Neuronal stem cell (in vitro differentiated cells): ENCODE results near the gene MBLAC1.
A peak's percentile ranks its signal among the peaks of the same experiment; 100 is the strongest.

Experiments
- DNase-seq: peaks from one replicate; pipeline ENCODE4 v3.0.0-alpha.2; 2013; ENCODE audit warnings: low spot score
- H2AFZ ChIP-seq: one replicate; pipeline ENCODE4 v1.6.1; 2013; ENCODE audit warnings: mild to moderate bottlenecking, low read length, inconsistent platforms
- H2AK5ac ChIP-seq: 2 replicates; pipeline ENCODE4 v1.6.1; 2013; ENCODE audit warnings: low read depth, mild to moderate bottlenecking, inconsistent platforms, low read length, moderate library complexity, mixed read lengths
- H2BK120ac ChIP-seq: 2 replicates; pipeline ENCODE4 v1.6.1; 2013; ENCODE audit warnings: low read depth, mild to moderate bottlenecking, inconsistent platforms, low read length, moderate library complexity, mixed read lengths
- H2BK12ac ChIP-seq: one replicate; pipeline ENCODE4 v1.6.1; 2013; ENCODE audit warnings: low read length, inconsistent platforms
- H2BK15ac ChIP-seq: 2 replicates; pipeline ENCODE4 v1.6.1; 2013; ENCODE audit warnings: mild to moderate bottlenecking, low read length, inconsistent platforms, mixed read lengths
- H2BK5ac ChIP-seq: one replicate; pipeline ENCODE4 v1.6.1; 2013; ENCODE audit warnings: inconsistent platforms, mild to moderate bottlenecking, low read length, moderate library complexity
- H3K14ac ChIP-seq: one replicate; pipeline ENCODE4 v1.6.1; 2013; ENCODE audit warnings: low read length, inconsistent platforms
- H3K18ac ChIP-seq: 2 replicates; pipeline ENCODE4 v1.6.1; 2013; ENCODE audit warnings: low read length, inconsistent platforms
- H3K23ac ChIP-seq: 2 replicates; pipeline ENCODE4 v1.6.1; 2013; ENCODE audit warnings: low read depth, mild to moderate bottlenecking, mixed read lengths, low read length, inconsistent platforms; ENCODE audit not compliant: poor library complexity
- H3K27ac ChIP-seq: replicated peaks from 3 replicates; pipeline ENCODE4 v1.5.1; 2013; ENCODE audit warnings: low read length, inconsistent platforms
- H3K27me3 ChIP-seq, 3 experiments: 2 replicates each; pipeline ENCODE4 v1.6.1; 2013; ENCODE audit warnings: low read length in 3 of 3, mild to moderate bottlenecking in 2 of 3, inconsistent platforms in 1 of 3, low read depth in 1 of 3, mixed read lengths in 1 of 3, moderate library complexity in 1 of 3; ENCODE audit not compliant: control insufficient read depth in 3 of 3, insufficient read depth in 3 of 3
- H3K36me3 ChIP-seq, 2 donors: replicated peaks in 1 of 2; 2 replicates each; pipeline ENCODE4 v1.6.1; 2013; ENCODE audit warnings: low read length in 2 of 2; ENCODE audit not compliant: control insufficient read depth in 2 of 2, insufficient read depth in 2 of 2
- H3K4ac ChIP-seq: 2 replicates; pipeline ENCODE4 v1.6.1; 2013; ENCODE audit warnings: inconsistent platforms, mild to moderate bottlenecking, low read length, moderate library complexity
- H3K4me1 ChIP-seq, 2 donors: 1 replicate in 1 of 2; 2 replicates in 1 of 2; pipeline ENCODE4 v1.6.1; 2013; ENCODE audit warnings: low read length in 2 of 2, low read depth in 1 of 2; ENCODE audit not compliant: control insufficient read depth in 2 of 2, insufficient read depth in 1 of 2
- H3K4me2 ChIP-seq: one replicate; pipeline ENCODE4 v1.6.1; 2013; ENCODE audit warnings: mild to moderate bottlenecking, low read length, inconsistent platforms; ENCODE audit not compliant: insufficient read depth, poor library complexity, severe bottlenecking
- H3K4me3 ChIP-seq, 2 donors: 2 replicates each; pipeline ENCODE4 v1.5.1; 2013; ENCODE audit warnings: low read length in 2 of 2, mild to moderate bottlenecking in 2 of 2, inconsistent platforms in 1 of 2, moderate library complexity in 1 of 2
- H3K79me1 ChIP-seq: one replicate; pipeline ENCODE4 v1.6.1; 2013; ENCODE audit warnings: low read depth, mild to moderate bottlenecking, inconsistent platforms, low read length, moderate library complexity
- H3K9ac ChIP-seq: one replicate; pipeline ENCODE4 v1.6.1; 2013; ENCODE audit warnings: mild to moderate bottlenecking, low read depth, low read length, inconsistent platforms; ENCODE audit not compliant: poor library complexity
- H3K9me3 ChIP-seq, 2 donors: replicated peaks in 1 of 2; 2 replicates each; pipeline versions ENCODE3 to v1.6.1; 2013; ENCODE audit warnings: low read length in 2 of 2, mild to moderate bottlenecking in 2 of 2, inconsistent platforms in 1 of 2, low read depth in 1 of 2, mixed read lengths in 1 of 2, moderate library complexity in 1 of 2; ENCODE audit not compliant: control insufficient read depth in 2 of 2, insufficient read depth in 1 of 2
- H4K8ac ChIP-seq: one replicate; pipeline ENCODE4 v1.6.1; 2013; ENCODE audit warnings: low read depth, mild to moderate bottlenecking, inconsistent platforms, low read length, moderate library complexity
- H4K91ac ChIP-seq: one replicate; pipeline ENCODE4 v1.6.1; 2013; ENCODE audit warnings: low read length, low read depth, mild to moderate bottlenecking, inconsistent platforms; ENCODE audit not compliant: poor library complexity
- WGBS, 2 donors: extraction: QIAGEN DNeasy Blood & Tissue Kit; methylation state at CpG; one replicate each; pipeline ENCODE4 v1.1.7; 2013; ENCODE audit warnings: missing lambda C conversion rate in 2 of 2, mixed read lengths in 1 of 2; ENCODE audit not compliant: insufficient read length in 2 of 2, insufficient replicate concordance in 1 of 2; ENCODE audit errors: extremely low coverage in 2 of 2; 5-methylcytosine and 5-hydroxymethylcytosine counted together

Gene MBLAC1

GRCh38 chr7:100101016-100101862 is 25.5 kb upstream of the MBLAC1 start, which contains the start of the genes AP4M1 and MCM7:
AP4M1 (plus strand) TSS chr7:100101643; CDS start chr7:100101715, 72 bp downstream.
MCM7 (minus strand) TSS chr7:100101397; CDS start chr7:100101294, 103 bp downstream.
- peak within 1 kb of the TSS; percentile 99 for H3K18ac ChIP-seq
- H4K91ac ChIP-seq: peak within 1 kb of the TSS; percentile 99
- H3K4ac ChIP-seq: peak within 1 kb of the TSS; percentile 80
- WGBS, 2 donors: no CpG with 5 or more reads among the region's 80 CpGs
- peak within 1 kb of the TSS; percentile 88 for H2AFZ ChIP-seq
- H3K9me3 ChIP-seq: no peaks in the 10 kb centered on the region
- peak within 1 kb of the TSS; percentile 69 for H3K4me2 ChIP-seq
- no peak within 1 kb of the TSS for H2BK15ac ChIP-seq
- peak within 1 kb of the TSS; percentile 94 for H2BK5ac ChIP-seq
- H3K14ac ChIP-seq: peak within 1 kb of the TSS; percentile 99
- H3K36me3 ChIP-seq: peaks cover 39 to 69% of the 10 kb centered on the region in 2 donors
- peak; percentile 99 for DNase-seq
- H3K79me1 ChIP-seq: peaks cover 8% of the 10 kb centered on the region
- H2BK120ac ChIP-seq: peak within 1 kb of the TSS; percentile 92
- peak within 1 kb of the TSS; percentile 86 for H3K23ac ChIP-seq
- peaks cover 10 to 20% of the 10 kb centered on the region in 2 donors for H3K4me1 ChIP-seq
- H2BK12ac ChIP-seq: no peak within 1 kb of the TSS
- no peaks in the 10 kb centered on the region for H3K27me3 ChIP-seq
- no peak within 1 kb of the TSS for H4K8ac ChIP-seq
- peak within 1 kb of the TSS; percentile 88 for H2AK5ac ChIP-seq
- H3K27ac ChIP-seq: peak within 1 kb of the TSS; percentile 94
- H3K9ac ChIP-seq: peak within 1 kb of the TSS; percentile 99
- peak within 1 kb of the TSS; percentile 99 for H3K4me3 ChIP-seq

- H4K91ac ChIP-seq: no peak overlapping the region
- H2BK120ac ChIP-seq: peak overlapping the region; percentile 38
- H3K14ac ChIP-seq: no peak overlapping the region
- H2AK5ac ChIP-seq: peak overlapping the region; percentile 20
- no peak overlapping the region for H3K4me2 ChIP-seq
- peaks cover 5% of the 10 kb centered on the region for H3K79me1 ChIP-seq
- H3K4ac ChIP-seq: no peak overlapping the region
- H3K4me3 ChIP-seq: peak overlapping the region in 1 of 2 donors; percentile 99
- H3K9me3 ChIP-seq: no peaks in the 10 kb centered on the region
- peaks cover 10 to 20% of the 10 kb centered on the region in 2 donors for H3K4me1 ChIP-seq
- peaks cover 43 to 69% of the 10 kb centered on the region in 2 donors for H3K36me3 ChIP-seq
- H3K18ac ChIP-seq: no peak overlapping the region
- H3K27ac ChIP-seq: no peak overlapping the region
- no peak for DNase-seq
- no peak overlapping the region for H2BK15ac ChIP-seq
- no peak overlapping the region for H2BK5ac ChIP-seq
- no peak overlapping the region for H4K8ac ChIP-seq
- no CpG with 5 or more reads among the region's 17 CpGs for WGBS, 2 donors
- no peak overlapping the region for H2AFZ ChIP-seq
- H3K23ac ChIP-seq: no peak overlapping the region
- H3K9ac ChIP-seq: no peak overlapping the region
- no peak overlapping the region for H2BK12ac ChIP-seq
- no peaks in the 10 kb centered on the region for H3K27me3 ChIP-seq
Measured at GRCh38 chr7:100102950-100103840, 23.6 kb upstream of the MBLAC1 start.

DNA sequence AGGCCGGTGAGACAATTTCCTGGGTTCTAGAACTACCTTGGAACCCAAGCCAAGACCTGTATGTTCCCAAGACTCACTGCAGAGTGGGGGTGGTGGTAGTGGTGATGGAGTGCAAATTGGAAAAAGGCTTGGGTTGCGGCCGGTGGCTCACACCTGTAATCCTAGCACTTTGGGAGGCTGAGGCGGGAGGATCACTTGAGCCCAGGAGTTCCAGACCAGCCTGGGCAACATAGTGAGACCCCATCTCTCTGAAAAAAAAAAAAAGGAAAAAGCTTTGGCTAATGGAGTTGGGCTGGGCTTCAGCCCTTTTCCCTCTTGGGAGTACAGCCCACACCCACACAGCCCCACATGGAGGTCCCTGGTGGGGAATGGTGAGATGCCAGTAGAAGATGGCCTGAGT is 21.2 kb upstream of the MBLAC1 start:
- no peak overlapping the region for H2AK5ac ChIP-seq
- H3K9ac ChIP-seq: no peak overlapping the region
- H3K4me3 ChIP-seq: no peak overlapping the region
- peaks cover 4 to 11% of the 10 kb centered on the region in 2 donors for H3K4me1 ChIP-seq
- H2BK15ac ChIP-seq: no peak overlapping the region
- DNase-seq: no peak
- H3K36me3 ChIP-seq: peaks cover 37 to 69% of the 10 kb centered on the region in 2 donors
- no peak overlapping the region for H3K18ac ChIP-seq
- no peak overlapping the region for H3K14ac ChIP-seq
- no peaks in the 10 kb centered on the region for H3K27me3 ChIP-seq
- no CpG with 5 or more reads among the region's 4 CpGs for WGBS, 2 donors
- H3K9me3 ChIP-seq: no peaks in the 10 kb centered on the region
- H2AFZ ChIP-seq: no peak overlapping the region
- no peak overlapping the region for H3K4ac ChIP-seq
- no peak overlapping the region for H3K23ac ChIP-seq
- no peak overlapping the region for H2BK12ac ChIP-seq
- no peaks in the 10 kb centered on the region for H3K79me1 ChIP-seq
- no peak overlapping the region for H4K91ac ChIP-seq
- no peak overlapping the region for H2BK120ac ChIP-seq
- H2BK5ac ChIP-seq: no peak overlapping the region
- no peak overlapping the region for H3K27ac ChIP-seq
- no peak overlapping the region for H4K8ac ChIP-seq
- H3K4me2 ChIP-seq: no peak overlapping the region
